Measurements from ENCODE around the gene KCP.
"Not testable (repeated sequence)": the region's sequence is repeated elsewhere in the genome, so short reads cannot be mapped to it uniquely, and the experiment has no call there.

KCP gene

GRCh38 chr7:128910569-128910945 lies at the start of gene KCP:
TSS of gene KCP (minus strand) at chr7:128910709. CDS start at chr7:128910676, 33 bp downstream.
- DNase-seq: no peak

GRCh38 chr7:128959296-128959695 lies 48.8 kb upstream of the KCP start:
- DNase-seq: no peak

- DNase-seq: no peak
These were observed 45.5 kb upstream of the KCP start for GRCh38 chr7:128955981-128956380.

GRCh38 chr7:128954830-128955802 lies 44.6 kb upstream of the KCP start:
- DNase-seq: no peak

GRCh38 chr7:128954150-128954549 lies 43.6 kb upstream of the KCP start:
- DNase-seq: no peak

- DNase-seq: no peak
These were observed 40.8 kb upstream of the KCP start for GRCh38 chr7:128951296-128951695.

GRCh38 chr7:128948976-128949760 lies 38.7 kb upstream of the KCP start:
- DNase-seq: no peak

- DNase-seq: no peak
These were observed 37.9 kb upstream of the KCP start for GRCh38 chr7:128948312-128948973.

- no peak for DNase-seq
These were observed 37.3 kb upstream of the KCP start for GRCh38 chr7:128947854-128948253.

- no peak for DNase-seq
These were observed 36.7 kb upstream of the KCP start for GRCh38 chr7:128946936-128947830.

GRCh38 chr7:128945668-128946366 lies 35.3 kb upstream of the KCP start:
- no peak for DNase-seq

- no peak for DNase-seq
These were observed 34.2 kb upstream of the KCP start for GRCh38 chr7:128944487-128945236.

- not testable (repeated sequence) for DNase-seq
These were observed 32.7 kb upstream of the KCP start for GRCh38 chr7:128943251-128943650.

- DNase-seq: no peak
These were observed 31.5 kb upstream of the KCP start for GRCh38 chr7:128941946-128942526.

GRCh38 chr7:128941323-128941890 lies 30.9 kb upstream of the KCP start:
- no peak for DNase-seq

GRCh38 chr7:128940494-128941322 lies 30.2 kb upstream of the KCP start:
- no peak for DNase-seq

GRCh38 chr7:128939861-128940410 lies 29.4 kb upstream of the KCP start:
- DNase-seq: no peak

GRCh38 chr7:128939075-128939860 lies 28.8 kb upstream of the KCP start:
- DNase-seq: no peak
